HEK293 (cell line): ENCODE data around the gene CYP2A13.

Experiments
- SALL2 ChIP-seq: fragments of 450-650 bp; formaldehyde crosslinking; IDR thresholded peaks from 2 replicates; pipeline ENCODE4 v1.5.0; 2017; ENCODE audit warnings: missing biosample characterization, mild to moderate bottlenecking, missing genetic modification characterization, borderline replicate concordance
- TCF7L2 ChIP-seq: IDR thresholded peaks from 2 replicates; pipeline ENCODE4 v1.6.1; 2011; ENCODE audit warnings: low read depth, mild to moderate bottlenecking, inconsistent platforms, low read length, moderate library complexity, borderline replicate concordance
- ZBTB7A ChIP-seq: fragments of 450-650 bp; formaldehyde crosslinking; IDR thresholded peaks from 2 replicates; pipeline ENCODE4 v1.5.1; 2016; ENCODE audit warnings: low read depth, missing biosample characterization, missing genetic modification characterization
- ZFP3 ChIP-seq: fragments of 450-650 bp; formaldehyde crosslinking; IDR thresholded peaks from 2 replicates; pipeline ENCODE4 v1.5.1; 2016; ENCODE audit warnings: low read depth, missing biosample characterization, missing genetic modification characterization
- ZNF548 ChIP-seq: fragments of 450-650 bp; formaldehyde crosslinking; IDR thresholded peaks from 2 replicates; pipeline ENCODE4 v1.5.1; 2016; ENCODE audit warnings: missing biosample characterization, missing genetic modification characterization
- ZNF707 ChIP-seq: fragments of 450-650 bp; formaldehyde crosslinking; IDR thresholded peaks from 2 replicates; pipeline ENCODE4 v1.5.1; 2016; ENCODE audit warnings: missing biosample characterization, missing genetic modification characterization
- ZNF777 ChIP-seq: fragments of 450-650 bp; formaldehyde crosslinking; IDR thresholded peaks from 2 replicates; pipeline ENCODE4 v1.5.1; 2017; ENCODE audit warnings: missing biosample characterization, missing genetic modification characterization, borderline replicate concordance
- TF ChIP-seq, protein P1 (sequence below): fragments of 450-650 bp; formaldehyde crosslinking; IDR thresholded peaks from 2 replicates; pipeline ENCODE4 v1.5.1; 2016; ENCODE audit warnings: missing biosample characterization, missing genetic modification characterization
- TF ChIP-seq, protein P2 (sequence below): fragments of 450-650 bp; formaldehyde crosslinking; IDR thresholded peaks from 2 replicates; pipeline ENCODE4 v1.5.1; 2016; ENCODE audit warnings: missing biosample characterization, missing genetic modification characterization, low read depth
- TF ChIP-seq, protein P3 (sequence below): fragments of 450-650 bp; formaldehyde crosslinking; IDR thresholded peaks from 2 replicates; pipeline ENCODE4 v1.5.1; 2016; ENCODE audit warnings: missing biosample characterization, missing genetic modification characterization
- TF ChIP-seq, protein P4 (sequence below): fragments of 450-650 bp; formaldehyde crosslinking; conservative IDR thresholded peaks from 2 replicates; pipeline ENCODE4 v1.5.1; 2016; ENCODE audit warnings: low read depth, missing biosample characterization, missing genetic modification characterization

DNA sequence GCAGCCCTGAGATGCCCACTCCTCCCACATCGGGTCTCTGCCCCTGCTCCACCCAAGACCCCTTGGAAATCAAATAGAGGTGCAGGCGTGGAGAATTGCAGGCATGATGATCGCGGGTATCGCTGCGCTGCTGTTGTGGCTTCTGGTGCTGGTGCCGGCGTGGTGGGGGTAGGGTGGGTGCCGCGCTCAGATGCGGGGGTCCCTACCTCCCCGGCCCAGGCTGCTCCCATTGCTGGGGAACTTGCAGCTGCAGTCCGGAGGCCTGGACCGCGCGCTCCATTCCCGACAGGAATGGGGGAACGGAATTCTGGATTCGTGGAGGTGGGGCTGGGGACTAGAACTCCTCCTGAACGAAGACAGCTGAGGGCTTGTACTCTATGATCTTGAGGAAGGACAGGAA is 46.4 kb downstream of the CYP2A13 start:
- TF ChIP-seq, protein P1, sequence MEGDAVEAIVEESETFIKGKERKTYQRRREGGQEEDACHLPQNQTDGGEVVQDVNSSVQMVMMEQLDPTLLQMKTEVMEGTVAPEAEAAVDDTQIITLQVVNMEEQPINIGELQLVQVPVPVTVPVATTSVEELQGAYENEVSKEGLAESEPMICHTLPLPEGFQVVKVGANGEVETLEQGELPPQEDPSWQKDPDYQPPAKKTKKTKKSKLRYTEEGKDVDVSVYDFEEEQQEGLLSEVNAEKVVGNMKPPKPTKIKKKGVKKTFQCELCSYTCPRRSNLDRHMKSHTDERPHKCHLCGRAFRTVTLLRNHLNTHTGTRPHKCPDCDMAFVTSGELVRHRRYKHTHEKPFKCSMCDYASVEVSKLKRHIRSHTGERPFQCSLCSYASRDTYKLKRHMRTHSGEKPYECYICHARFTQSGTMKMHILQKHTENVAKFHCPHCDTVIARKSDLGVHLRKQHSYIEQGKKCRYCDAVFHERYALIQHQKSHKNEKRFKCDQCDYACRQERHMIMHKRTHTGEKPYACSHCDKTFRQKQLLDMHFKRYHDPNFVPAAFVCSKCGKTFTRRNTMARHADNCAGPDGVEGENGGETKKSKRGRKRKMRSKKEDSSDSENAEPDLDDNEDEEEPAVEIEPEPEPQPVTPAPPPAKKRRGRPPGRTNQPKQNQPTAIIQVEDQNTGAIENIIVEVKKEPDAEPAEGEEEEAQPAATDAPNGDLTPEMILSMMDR (tag by site-specific recombination) = no peak
- TF ChIP-seq ZBTB7A (tag by site-specific recombination) (no peak), ZNF777 (tag by site-specific recombination) (no peak), ZNF707 (tag by site-specific recombination) (no peak), SALL2 (tag by site-specific recombination) (no peak), ZFP3 (no peak), ZNF548 (tag by site-specific recombination) (no peak), TCF7L2 (no peak)
- TF ChIP-seq, protein P2, sequence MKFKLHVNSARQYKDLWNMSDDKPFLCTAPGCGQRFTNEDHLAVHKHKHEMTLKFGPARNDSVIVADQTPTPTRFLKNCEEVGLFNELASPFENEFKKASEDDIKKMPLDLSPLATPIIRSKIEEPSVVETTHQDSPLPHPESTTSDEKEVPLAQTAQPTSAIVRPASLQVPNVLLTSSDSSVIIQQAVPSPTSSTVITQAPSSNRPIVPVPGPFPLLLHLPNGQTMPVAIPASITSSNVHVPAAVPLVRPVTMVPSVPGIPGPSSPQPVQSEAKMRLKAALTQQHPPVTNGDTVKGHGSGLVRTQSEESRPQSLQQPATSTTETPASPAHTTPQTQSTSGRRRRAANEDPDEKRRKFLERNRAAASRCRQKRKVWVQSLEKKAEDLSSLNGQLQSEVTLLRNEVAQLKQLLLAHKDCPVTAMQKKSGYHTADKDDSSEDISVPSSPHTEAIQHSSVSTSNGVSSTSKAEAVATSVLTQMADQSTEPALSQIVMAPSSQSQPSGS = no peak
- TF ChIP-seq, protein P3, sequence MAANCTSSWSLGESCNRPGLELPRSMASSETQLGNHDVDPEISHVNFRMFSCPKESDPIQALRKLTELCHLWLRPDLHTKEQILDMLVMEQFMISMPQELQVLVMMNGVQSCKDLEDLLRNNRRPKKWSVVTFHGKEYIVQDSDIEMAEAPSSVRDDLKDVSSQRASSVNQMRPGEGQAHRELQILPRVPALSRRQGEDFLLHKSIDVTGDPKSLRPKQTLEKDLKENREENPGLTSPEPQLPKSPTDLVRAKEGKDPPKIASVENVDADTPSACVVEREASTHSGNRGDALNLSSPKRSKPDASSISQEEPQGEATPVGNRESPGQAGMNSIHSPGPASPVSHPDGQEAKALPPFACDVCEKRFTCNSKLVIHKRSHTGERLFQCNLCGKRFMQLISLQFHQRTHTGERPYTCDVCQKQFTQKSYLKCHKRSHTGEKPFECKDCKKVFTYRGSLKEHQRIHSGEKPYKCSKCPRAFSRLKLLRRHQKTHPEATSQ (tag by site-specific recombination) = no peak
- TF ChIP-seq, protein P4, sequence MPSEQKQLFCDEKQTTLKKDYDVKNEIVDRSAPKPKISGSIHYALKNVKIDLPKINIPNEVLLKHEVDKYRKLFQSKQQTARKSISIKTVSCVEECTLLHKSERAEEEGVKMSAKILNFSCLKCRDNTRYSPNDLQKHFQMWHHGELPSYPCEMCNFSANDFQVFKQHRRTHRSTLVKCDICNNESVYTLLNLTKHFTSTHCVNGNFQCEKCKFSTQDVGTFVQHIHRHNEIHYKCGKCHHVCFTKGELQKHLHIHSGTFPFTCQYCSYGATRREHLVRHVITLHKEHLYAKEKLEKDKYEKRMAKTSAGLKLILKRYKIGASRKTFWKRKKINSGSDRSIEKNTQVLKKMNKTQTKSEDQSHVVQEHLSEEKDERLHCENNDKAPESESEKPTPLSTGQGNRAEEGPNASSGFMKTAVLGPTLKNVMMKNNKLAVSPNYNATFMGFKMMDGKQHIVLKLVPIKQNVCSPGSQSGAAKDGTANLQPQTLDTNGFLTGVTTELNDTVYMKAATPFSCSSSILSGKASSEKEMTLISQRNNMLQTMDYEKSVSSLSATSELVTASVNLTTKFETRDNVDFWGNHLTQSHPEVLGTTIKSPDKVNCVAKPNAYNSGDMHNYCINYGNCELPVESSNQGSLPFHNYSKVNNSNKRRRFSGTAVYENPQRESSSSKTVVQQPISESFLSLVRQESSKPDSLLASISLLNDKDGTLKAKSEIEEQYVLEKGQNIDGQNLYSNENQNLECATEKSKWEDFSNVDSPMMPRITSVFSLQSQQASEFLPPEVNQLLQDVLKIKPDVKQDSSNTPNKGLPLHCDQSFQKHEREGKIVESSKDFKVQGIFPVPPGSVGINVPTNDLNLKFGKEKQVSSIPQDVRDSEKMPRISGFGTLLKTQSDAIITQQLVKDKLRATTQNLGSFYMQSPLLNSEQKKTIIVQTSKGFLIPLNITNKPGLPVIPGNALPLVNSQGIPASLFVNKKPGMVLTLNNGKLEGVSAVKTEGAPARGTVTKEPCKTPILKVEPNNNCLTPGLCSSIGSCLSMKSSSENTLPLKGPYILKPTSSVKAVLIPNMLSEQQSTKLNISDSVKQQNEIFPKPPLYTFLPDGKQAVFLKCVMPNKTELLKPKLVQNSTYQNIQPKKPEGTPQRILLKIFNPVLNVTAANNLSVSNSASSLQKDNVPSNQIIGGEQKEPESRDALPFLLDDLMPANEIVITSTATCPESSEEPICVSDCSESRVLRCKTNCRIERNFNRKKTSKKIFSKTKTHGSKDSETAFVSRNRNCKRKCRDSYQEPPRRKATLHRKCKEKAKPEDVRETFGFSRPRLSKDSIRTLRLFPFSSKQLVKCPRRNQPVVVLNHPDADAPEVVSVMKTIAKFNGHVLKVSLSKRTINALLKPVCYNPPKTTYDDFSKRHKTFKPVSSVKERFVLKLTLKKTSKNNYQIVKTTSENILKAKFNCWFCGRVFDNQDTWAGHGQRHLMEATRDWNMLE = no peak
